ENCODE data around the gene FPGS.

GRCh38 chr9:127785933-127786772, 16.5 kb upstream of the FPGS start, which contains the start of gene CDK9:
- TF ChIP-seq, protein P1, sequence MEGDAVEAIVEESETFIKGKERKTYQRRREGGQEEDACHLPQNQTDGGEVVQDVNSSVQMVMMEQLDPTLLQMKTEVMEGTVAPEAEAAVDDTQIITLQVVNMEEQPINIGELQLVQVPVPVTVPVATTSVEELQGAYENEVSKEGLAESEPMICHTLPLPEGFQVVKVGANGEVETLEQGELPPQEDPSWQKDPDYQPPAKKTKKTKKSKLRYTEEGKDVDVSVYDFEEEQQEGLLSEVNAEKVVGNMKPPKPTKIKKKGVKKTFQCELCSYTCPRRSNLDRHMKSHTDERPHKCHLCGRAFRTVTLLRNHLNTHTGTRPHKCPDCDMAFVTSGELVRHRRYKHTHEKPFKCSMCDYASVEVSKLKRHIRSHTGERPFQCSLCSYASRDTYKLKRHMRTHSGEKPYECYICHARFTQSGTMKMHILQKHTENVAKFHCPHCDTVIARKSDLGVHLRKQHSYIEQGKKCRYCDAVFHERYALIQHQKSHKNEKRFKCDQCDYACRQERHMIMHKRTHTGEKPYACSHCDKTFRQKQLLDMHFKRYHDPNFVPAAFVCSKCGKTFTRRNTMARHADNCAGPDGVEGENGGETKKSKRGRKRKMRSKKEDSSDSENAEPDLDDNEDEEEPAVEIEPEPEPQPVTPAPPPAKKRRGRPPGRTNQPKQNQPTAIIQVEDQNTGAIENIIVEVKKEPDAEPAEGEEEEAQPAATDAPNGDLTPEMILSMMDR (conservative IDR thresholded peaks at IDR 0.05; ENCODE audit: low read length) = no peak
- no peak for TF ChIP-seq EZH2phosphoT487 (IDR thresholded peaks at IDR 0.05; ENCODE audit: borderline replicate concordance, low read depth, low read length)

Data from OCI-LY7 (cell line).